Mesendoderm (in vitro differentiated cells): ENCODE measurements around the gene STK4. TPM values are rescaled to one million over a fixed set of nuclear protein-coding genes. Genes with fewer than 3 reads are reported as not detected.

Source experiments
- DNase-seq: peaks from one replicate; pipeline ENCODE4 v3.0.0; 2013
- H2AK5ac ChIP-seq: 2 replicates; pipeline ENCODE4 v1.6.1; 2013; ENCODE audit warnings: low read length, inconsistent platforms
- H2BK120ac ChIP-seq: 2 replicates; pipeline ENCODE4 v1.6.1; 2013; ENCODE audit warnings: low read depth, mild to moderate bottlenecking, low read length, moderate library complexity, mixed read lengths
- H2BK15ac ChIP-seq: replicated peaks from 2 replicates; pipeline ENCODE4 v1.6.1; 2013; ENCODE audit warnings: low read depth, mild to moderate bottlenecking, moderate library complexity
- H2BK5ac ChIP-seq: 2 replicates; pipeline ENCODE4 v1.6.1; 2013; ENCODE audit warnings: low read length, inconsistent platforms
- H3K18ac ChIP-seq: 2 replicates; pipeline ENCODE4 v1.6.1; 2013; ENCODE audit warnings: mild to moderate bottlenecking, low read length, mixed read lengths
- H3K23ac ChIP-seq: one replicate; pipeline ENCODE4 v1.6.1; 2013; ENCODE audit warnings: low read length
- H3K27ac ChIP-seq: 2 replicates; pipeline ENCODE4 v1.5.1; 2013; ENCODE audit warnings: low read depth, mild to moderate bottlenecking, inconsistent platforms, low read length, moderate library complexity
- H3K27me3 ChIP-seq: 2 replicates; pipeline ENCODE4 v1.6.1; 2013; ENCODE audit warnings: low read length, control low read depth, mild to moderate bottlenecking, inconsistent platforms; ENCODE audit not compliant: insufficient read depth, poor library complexity
- H3K36me3 ChIP-seq: 2 replicates; pipeline ENCODE4 v1.6.1; 2013; ENCODE audit warnings: low read length, inconsistent platforms; ENCODE audit not compliant: control insufficient read depth, insufficient read depth
- H3K4ac ChIP-seq: one replicate; pipeline ENCODE4 v1.6.1; 2013; ENCODE audit warnings: low read depth, mild to moderate bottlenecking, low read length, moderate library complexity
- H3K4me1 ChIP-seq: 2 replicates; pipeline ENCODE4 v1.6.1; 2013; ENCODE audit warnings: low read depth, low read length, inconsistent platforms; ENCODE audit not compliant: control insufficient read depth
- H3K4me2 ChIP-seq: 2 replicates; pipeline ENCODE4 v1.6.1; 2013; ENCODE audit warnings: low read length
- H3K4me3 ChIP-seq: 2 replicates; pipeline ENCODE4 v1.5.1; 2013; ENCODE audit warnings: mild to moderate bottlenecking, low read length
- H3K56ac ChIP-seq: one replicate; pipeline ENCODE4 v1.6.1; 2013; ENCODE audit warnings: low read length
- H3K79me1 ChIP-seq: 2 replicates; pipeline ENCODE4 v1.6.1; 2013; ENCODE audit warnings: low read length, inconsistent platforms
- H3K79me2 ChIP-seq: 2 replicates; pipeline ENCODE4 v1.6.1; 2013; ENCODE audit warnings: mild to moderate bottlenecking, low read length; ENCODE audit not compliant: control insufficient read depth, insufficient read depth
- H3K9ac ChIP-seq: 2 replicates; pipeline ENCODE4 v1.6.1; 2013; ENCODE audit warnings: low read length, inconsistent platforms
- H4K5ac ChIP-seq: one replicate; pipeline ENCODE4 v1.6.1; 2013; ENCODE audit warnings: low read length
- H4K8ac ChIP-seq: one replicate; pipeline ENCODE4 v1.6.1; 2013; ENCODE audit warnings: low read depth, mild to moderate bottlenecking, control low read depth, low read length, moderate library complexity
- WGBS: extraction: QIAGEN DNeasy Blood & Tissue Kit; methylation state at CpG from one replicate; pipeline ENCODE4 v1.1.7; 2013; ENCODE audit warnings: low lambda C conversion rate, missing lambda C conversion rate; ENCODE audit not compliant: insufficient coverage; ENCODE audit errors: extremely low coverage; 5-methylcytosine and 5-hydroxymethylcytosine counted together
- small RNA-seq: library from polyadenylated mRNA; stranded (forward); fragments of <200 nt; extraction: miRNeasy Mini kit (QIAGEN cat#:217004); gene quantifications from one replicate; pipeline ENCODE3, GENCODE V24; 2013; ENCODE audit not compliant: insufficient read depth

The STK4 gene

DNA sequence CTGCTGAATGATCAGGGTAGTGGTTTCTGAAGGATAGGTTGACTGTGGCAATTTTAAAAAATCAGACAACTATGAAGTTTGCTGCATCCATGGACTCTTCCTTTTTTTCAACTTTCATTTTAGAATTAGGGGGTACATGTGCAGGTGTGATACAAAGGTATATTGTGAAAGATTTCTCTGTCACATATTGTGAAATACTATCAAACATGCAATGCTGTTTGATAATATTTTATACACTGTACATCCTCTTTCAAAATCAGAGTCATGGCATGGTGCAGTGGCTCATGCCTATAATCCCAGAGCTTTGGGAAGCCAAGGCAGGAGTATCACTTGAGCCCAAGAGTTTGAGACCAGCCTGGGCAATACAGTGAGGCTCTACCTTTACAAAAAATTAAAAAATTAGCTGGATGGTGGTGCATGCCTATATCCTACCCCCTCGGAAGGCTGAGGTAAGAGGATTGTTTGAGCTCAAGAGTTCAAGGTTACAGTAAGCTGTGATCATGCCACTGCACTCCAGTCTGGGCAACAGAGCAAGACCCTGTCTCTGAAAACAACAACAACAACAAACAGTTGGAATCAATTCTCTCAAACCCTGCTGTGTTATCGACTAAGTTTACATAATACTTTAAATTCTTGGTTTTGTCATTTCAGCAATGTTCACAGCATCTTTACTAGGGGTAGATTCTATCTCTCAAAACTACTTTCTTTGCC is 153.4 kb downstream of the STK4 start:
- Histone ChIP-seq H3K4me3 (no peak overlapping the region), H3K18ac (no peak overlapping the region), H4K5ac (no peak overlapping the region), H3K4me2 (no peak overlapping the region), H3K9ac (no peak overlapping the region), H2AK5ac (no peak overlapping the region), H3K27ac (no peak overlapping the region), H2BK15ac (no peak overlapping the region), H3K4me1 (no peaks in the 10 kb centered on the region), H3K56ac (no peak overlapping the region), H2BK5ac (no peak overlapping the region), H2BK120ac (no peak overlapping the region), H3K79me2 (no peaks in the 10 kb centered on the region), H4K8ac (no peak overlapping the region), H3K79me1 (no peaks in the 10 kb centered on the region), H3K27me3 (no peaks in the 10 kb centered on the region), H3K4ac (no peak overlapping the region), H3K23ac (no peak overlapping the region), H3K36me3 (no peaks in the 10 kb centered on the region)
- no CpG with 5 or more reads among the region's 2 CpGs for WGBS
- DNase-seq = no peak

- no CpG with 5 or more reads among the region's 2 CpGs for WGBS
- Histone ChIP-seq H3K36me3 (no peaks in the 10 kb centered on the region), H3K27me3 (no peaks in the 10 kb centered on the region)
Observed at GRCh38 chr20:45121388-45121787, 155.1 kb downstream of the STK4 start.

DNA sequence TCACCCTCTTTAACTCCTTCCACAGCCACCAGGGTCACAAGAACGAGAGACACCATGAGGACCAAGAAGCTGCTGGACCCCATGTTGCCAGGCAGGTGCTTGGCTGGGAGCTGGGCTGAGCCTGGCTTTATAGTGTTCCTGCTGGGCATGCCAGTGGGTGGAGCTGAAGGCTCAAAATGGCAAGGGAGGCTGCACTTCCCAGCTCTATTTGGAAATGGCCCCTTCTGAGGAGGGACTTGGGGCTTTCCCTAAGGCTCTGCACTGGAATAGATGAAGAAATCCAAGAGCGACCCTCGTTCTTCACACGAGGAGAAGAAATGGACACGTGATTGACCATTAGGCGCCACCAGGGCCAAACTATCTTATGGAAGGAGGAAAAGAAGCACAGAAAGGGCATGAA is 158.1 kb downstream of the STK4 start, which contains the start of gene WFDC12:
Gene WFDC12, minus strand, starts transcription at position 101 of the 400 bp plus-strand sequence. Its CDS starts 18 bp downstream, at position 83.
- Histone ChIP-seq H2AK5ac (no peak within 1 kb of the TSS), H3K18ac (no peak within 1 kb of the TSS), H3K27me3 (no peaks in the 10 kb centered on the region), H2BK5ac (no peak within 1 kb of the TSS), H3K56ac (no peak within 1 kb of the TSS), H2BK15ac (no peak within 1 kb of the TSS), H4K5ac (no peak within 1 kb of the TSS), H3K9ac (no peak within 1 kb of the TSS), H3K4me1 (no peaks in the 10 kb centered on the region), H3K4me2 (no peak within 1 kb of the TSS), H3K4me3 (no peak within 1 kb of the TSS), H3K23ac (no peak within 1 kb of the TSS), H4K8ac (no peak within 1 kb of the TSS), H3K79me2 (no peaks in the 10 kb centered on the region), H3K27ac (no peak within 1 kb of the TSS), H3K36me3 (no peaks in the 10 kb centered on the region), H3K79me1 (no peaks in the 10 kb centered on the region), H3K4ac (no peak within 1 kb of the TSS), H2BK120ac (no peak within 1 kb of the TSS)
- DNase-seq = no peak
- no CpG with 5 or more reads among the region's 6 CpGs for WGBS

More at GRCh38 chr20:45121388-45121787, 155.1 kb downstream of the STK4 start:
- Histone ChIP-seq H2BK15ac (no peak overlapping the region), H3K79me1 (no peaks in the 10 kb centered on the region), H3K18ac (no peak overlapping the region), H3K4ac (no peak overlapping the region), H3K56ac (no peak overlapping the region), H4K5ac (no peak overlapping the region), H3K9ac (no peak overlapping the region), H3K4me1 (no peaks in the 10 kb centered on the region), H3K79me2 (no peaks in the 10 kb centered on the region), H3K4me3 (no peak overlapping the region), H4K8ac (no peak overlapping the region), H2BK120ac (no peak overlapping the region), H3K4me2 (no peak overlapping the region), H3K23ac (no peak overlapping the region), H2AK5ac (no peak overlapping the region), H2BK5ac (no peak overlapping the region), H3K27ac (no peak overlapping the region)
- DNase-seq = no peak

GRCh38 chr20:45128099-45128498 is 161.8 kb downstream of the STK4 start:
- Histone ChIP-seq H3K27me3 (no peaks in the 10 kb centered on the region), H3K4me2 (no peak overlapping the region), H3K36me3 (no peaks in the 10 kb centered on the region), H3K9ac (no peak overlapping the region), H2BK5ac (no peak overlapping the region), H2BK15ac (no peak overlapping the region), H3K56ac (no peak overlapping the region), H3K4me1 (no peaks in the 10 kb centered on the region), H3K79me1 (no peaks in the 10 kb centered on the region), H3K79me2 (no peaks in the 10 kb centered on the region), H3K18ac (no peak overlapping the region), H3K27ac (no peak overlapping the region), H2BK120ac (no peak overlapping the region), H2AK5ac (no peak overlapping the region), H4K5ac (no peak overlapping the region), H4K8ac (no peak overlapping the region), H3K23ac (no peak overlapping the region), H3K4ac (no peak overlapping the region), H3K4me3 (no peak overlapping the region)
- WGBS = no CpG with 5 or more reads among the region's 2 CpGs
- peak; percentile 28 for DNase-seq

Small RNA genes lying within 50 kb of the gene (small RNA-seq; reads per million reads assigned to genes)
- gene RF00019 = not detected
